ENCODE measurements around the gene LBX1. TPM values are rescaled to one million over a fixed set of nuclear protein-coding genes. Genes with fewer than 3 reads are reported as not detected.

The LBX1 gene
- total and polyA plus RNA-seq, 2 of the 4 experiments (the other 2 are of a cell fraction): not detected

GRCh38 chr10:101257084-101257483 lies 27.8 kb upstream of the LBX1 start:
- no TSS peak for BruUV-seq (replicated peaks)
- Histone ChIP-seq H3K23ac (ENCODE audit: low read depth, low read length) (no peak overlapping the region), H4K91ac (ENCODE audit: insufficient read depth, low read depth, low read length) (no peak overlapping the region), H3K4me1 (ENCODE audit: control insufficient read depth, insufficient read depth, low read length) (no peaks in the 10 kb centered on the region), H3K4ac (ENCODE audit: low read depth, low read length) (no peak overlapping the region), H3K27me3 (ENCODE audit: control insufficient read depth, insufficient read depth, low read length) (peaks cover 52% of the 10 kb centered on the region), H2AFZ (replicated peaks; ENCODE audit: low read length, poor library complexity) (no peak overlapping the region), H2BK5ac (ENCODE audit: low read depth, low read length, poor library complexity, severe bottlenecking) (no peak overlapping the region), H3K4me3 (ENCODE audit: insufficient read depth, low read depth, low read length) (no peak overlapping the region), H3K4me2 (ENCODE audit: low read depth, low read length) (no peak overlapping the region), H3K36me3 (ENCODE audit: control insufficient read depth, insufficient read depth, low read length) (no peaks in the 10 kb centered on the region), H2BK20ac (ENCODE audit: low read depth, low read length) (no peak overlapping the region), H4K8ac (ENCODE audit: low read depth in 2 of 2, low read length in 2 of 2) (no peak overlapping the region), H3K27ac (ENCODE audit: insufficient read depth, low read length) (no peak overlapping the region), H3K18ac (ENCODE audit: low read depth, low read length) (no peak overlapping the region), H3K9me1 (ENCODE audit: insufficient read depth, low read length) (no peaks in the 10 kb centered on the region), H2AK5ac (ENCODE audit: low read depth, low read length) (no peak overlapping the region), H3K14ac (replicated peaks; ENCODE audit: low read depth, low read length) (no peak overlapping the region), H2AK9ac (replicated peaks; ENCODE audit: low read depth, low read length, poor library complexity) (no peak overlapping the region), H3K79me1 (ENCODE audit: low read depth in 1 of 2, low read length in 2 of 2) (no peaks in the 10 kb centered on the region), H2BK15ac (ENCODE audit: low read depth, low read length) (no peak overlapping the region), H3K9me3 (ENCODE audit: control insufficient read depth, insufficient read depth, low read length) (peaks cover 5% of the 10 kb centered on the region), H3K9ac (ENCODE audit: low read depth, low read length) (no peak overlapping the region), H3K56ac (ENCODE audit: extremely low read depth, insufficient read depth, low read length) (no peak overlapping the region), H2BK120ac (ENCODE audit: low read depth, low read length) (no peak overlapping the region), H4K5ac (ENCODE audit: low read depth, low read length) (no peak overlapping the region), H4K20me1 (ENCODE audit: insufficient read depth, low read length) (no peaks in the 10 kb centered on the region)
- DNase-seq (no peak), ATAC-seq (ENCODE audit: low read depth) (no peak)
- TF ChIP-seq CHD1 (IDR thresholded peaks at IDR 0.05; ENCODE audit: low read depth, low read length) (no peak), NFE2L2 (IDR thresholded peaks at IDR 0.05; ENCODE audit: low read depth, low read length) (no peak), BHLHE40 (IDR thresholded peaks at IDR 0.05; ENCODE audit: low read depth, low read length) (no peak), RCOR1 (IDR thresholded peaks at IDR 0.05; ENCODE audit: insufficient replicate concordance, low read length) (no peak), FOS (IDR thresholded peaks at IDR 0.05; ENCODE audit: low read depth, low read length) (no peak), USF2 (IDR thresholded peaks at IDR 0.05; ENCODE audit: low read depth, low read length) (no peak), CTCF (conservative IDR thresholded peaks at IDR 0.05; ENCODE audit: low read depth, low read length) (no peak), MXI1 (IDR thresholded peaks at IDR 0.05; ENCODE audit: borderline replicate concordance, low read depth, low read length) (no peak), MAZ (IDR thresholded peaks at IDR 0.05; ENCODE audit: borderline replicate concordance, low read depth, low read length) (no peak), RFX5 (IDR thresholded peaks at IDR 0.05; ENCODE audit: low read depth, low read length) (no peak), MAFK (IDR thresholded peaks at IDR 0.05; ENCODE audit: low read depth, low read length) (no peak)
- ChIA-PET POLR2A (ENCODE audit: unreplicated experiment) (no interaction called here), CTCF (no interaction called here)
- dilution Hi-C loops (cut with HindIII; ENCODE audit: low sequenced_read_pairs, unreplicated experiment) (no loop called here), in situ Hi-C loops (cut with MboI; ENCODE audit: low sequenced_read_pairs) (no loop called here), intact Hi-C loops (cut with micrococcal nuclease) (no loop called here)
- WGBS, 2 experiments (ENCODE audit: extremely low coverage in 2 of 2, insufficient read length in 1 of 2): no CpG with 5 or more reads among the region's 3 CpGs

Measured in IMR-90 (cell line).